H1 (cell line): ENCODE results near the gene FOXP2.

Source experiments
- BCL11A ChIP-seq, 2 experiments: IDR thresholded peaks; one replicate each; pipeline ENCODE4 v1.6.1; 2011; ENCODE audit warnings: low read depth in 2 of 2, low read length in 2 of 2, mild to moderate bottlenecking in 2 of 2
- CEBPB ChIP-seq: IDR thresholded peaks from 2 replicates; pipeline ENCODE4 v1.6.1; 2012; ENCODE audit warnings: low read depth, low read length
- EGR1 ChIP-seq: IDR thresholded peaks from 2 replicates; pipeline ENCODE4 v1.6.1; 2011; ENCODE audit warnings: low read depth, low read length, borderline replicate concordance
- MAFK ChIP-seq: IDR thresholded peaks from 2 replicates; pipeline ENCODE4 v1.6.1; 2012; ENCODE audit warnings: low read depth, mild to moderate bottlenecking, improper control_type of control experiment, low read length
- POLR2A ChIP-seq, 2 experiments: IDR thresholded peaks; 1 replicate in 1 of 2; 2 replicates in 1 of 2; pipeline ENCODE4 v1.6.1; 2011; ENCODE audit warnings: low read depth in 2 of 2, low read length in 2 of 2, mild to moderate bottlenecking in 2 of 2; ENCODE audit errors: control extremely low read depth in 1 of 2
- POLR2AphosphoS5 ChIP-seq: IDR thresholded peaks from 2 replicates; pipeline ENCODE4 v1.6.1; 2011; ENCODE audit warnings: low read depth, low read length
- RAD21 ChIP-seq, 2 experiments: IDR thresholded peaks in 1 of 2; conservative IDR thresholded peaks in 1 of 2; 2 replicates each; pipeline ENCODE4 v1.6.1; 2011; ENCODE audit warnings: low read depth in 2 of 2, low read length in 2 of 2, improper control_type of control experiment in 1 of 2, inconsistent platforms in 1 of 2, mild to moderate bottlenecking in 1 of 2, moderate library complexity in 1 of 2
- SP1 ChIP-seq: IDR thresholded peaks from 2 replicates; pipeline ENCODE4 v1.6.1; 2011; ENCODE audit warnings: low read depth, low read length
- SP4 ChIP-seq: IDR thresholded peaks from 2 replicates; pipeline ENCODE4 v1.6.1; 2012; ENCODE audit warnings: low read length, inconsistent platforms
- TAF1 ChIP-seq: IDR thresholded peaks from 2 replicates; pipeline ENCODE4 v1.6.1; 2011; ENCODE audit warnings: mild to moderate bottlenecking, low read depth, low read length
- TCF12 ChIP-seq: IDR thresholded peaks from 2 replicates; pipeline ENCODE4 v1.6.1; 2011; ENCODE audit warnings: low read depth, mild to moderate bottlenecking, low read length
- TF ChIP-seq, protein P1 (sequence below), 3 experiments: IDR thresholded peaks; 1 replicate in 2 of 3; 2 replicates in 1 of 3; pipeline versions ENCODE4 v1.5.1 to v1.6.1; 2011; ENCODE audit warnings: low read length in 3 of 3, mild to moderate bottlenecking in 3 of 3, inconsistent platforms in 2 of 3, low read depth in 1 of 3, moderate library complexity in 1 of 3; ENCODE audit not compliant: insufficient read depth in 1 of 3; ENCODE audit errors: control extremely low read depth in 1 of 3

DNA sequence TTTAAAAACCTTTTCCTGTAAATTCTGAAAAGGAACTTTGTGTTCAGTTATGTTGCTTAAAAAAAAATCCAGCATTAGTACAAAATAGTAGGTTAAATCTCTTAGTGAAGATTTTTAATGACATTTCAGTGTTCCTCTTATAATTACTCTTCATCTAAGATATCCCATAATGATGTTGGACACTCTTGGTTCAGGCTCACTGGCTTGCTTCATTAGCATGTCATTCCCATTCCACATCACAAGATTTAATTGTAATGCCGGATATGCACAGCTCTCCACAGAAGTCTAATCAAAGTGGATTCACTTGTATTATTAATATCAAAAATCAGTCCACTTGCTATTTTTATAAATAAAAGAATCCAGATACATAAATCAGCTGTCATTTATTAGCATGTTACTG is 327.3 kb downstream of the FOXP2 start:
- TF ChIP-seq SP4, result no peak
- TF ChIP-seq, protein P1, sequence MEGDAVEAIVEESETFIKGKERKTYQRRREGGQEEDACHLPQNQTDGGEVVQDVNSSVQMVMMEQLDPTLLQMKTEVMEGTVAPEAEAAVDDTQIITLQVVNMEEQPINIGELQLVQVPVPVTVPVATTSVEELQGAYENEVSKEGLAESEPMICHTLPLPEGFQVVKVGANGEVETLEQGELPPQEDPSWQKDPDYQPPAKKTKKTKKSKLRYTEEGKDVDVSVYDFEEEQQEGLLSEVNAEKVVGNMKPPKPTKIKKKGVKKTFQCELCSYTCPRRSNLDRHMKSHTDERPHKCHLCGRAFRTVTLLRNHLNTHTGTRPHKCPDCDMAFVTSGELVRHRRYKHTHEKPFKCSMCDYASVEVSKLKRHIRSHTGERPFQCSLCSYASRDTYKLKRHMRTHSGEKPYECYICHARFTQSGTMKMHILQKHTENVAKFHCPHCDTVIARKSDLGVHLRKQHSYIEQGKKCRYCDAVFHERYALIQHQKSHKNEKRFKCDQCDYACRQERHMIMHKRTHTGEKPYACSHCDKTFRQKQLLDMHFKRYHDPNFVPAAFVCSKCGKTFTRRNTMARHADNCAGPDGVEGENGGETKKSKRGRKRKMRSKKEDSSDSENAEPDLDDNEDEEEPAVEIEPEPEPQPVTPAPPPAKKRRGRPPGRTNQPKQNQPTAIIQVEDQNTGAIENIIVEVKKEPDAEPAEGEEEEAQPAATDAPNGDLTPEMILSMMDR (IDR thresholded peaks at IDR 0.05; ENCODE audit: control extremely low read depth in 1 of 3, insufficient read depth in 1 of 3, low read depth in 1 of 3, low read length in 3 of 3), result no peak
- no peak for TF ChIP-seq MAFK
- TF ChIP-seq POLR2A (IDR thresholded peaks at IDR 0.05; ENCODE audit: control extremely low read depth in 1 of 2, low read depth in 2 of 2, low read length in 2 of 2), result no peak
- no peak for TF ChIP-seq TAF1
- TF ChIP-seq POLR2AphosphoS5, result no peak
- TF ChIP-seq CEBPB, result no peak
- no peak for TF ChIP-seq SP1
- no peak for TF ChIP-seq TCF12
- TF ChIP-seq BCL11A (IDR thresholded peaks at IDR 0.05; ENCODE audit: low read depth in 2 of 2, low read length in 2 of 2), result no peak
- TF ChIP-seq RAD21 (IDR thresholded peaks at IDR 0.05 in 1 of 2, conservative IDR thresholded peaks at IDR 0.05 in 1 of 2; ENCODE audit: low read depth in 2 of 2, low read length in 2 of 2), result no peak
- no peak for TF ChIP-seq EGR1
